ENCODE measurements around the gene ZNF507.

DNA sequence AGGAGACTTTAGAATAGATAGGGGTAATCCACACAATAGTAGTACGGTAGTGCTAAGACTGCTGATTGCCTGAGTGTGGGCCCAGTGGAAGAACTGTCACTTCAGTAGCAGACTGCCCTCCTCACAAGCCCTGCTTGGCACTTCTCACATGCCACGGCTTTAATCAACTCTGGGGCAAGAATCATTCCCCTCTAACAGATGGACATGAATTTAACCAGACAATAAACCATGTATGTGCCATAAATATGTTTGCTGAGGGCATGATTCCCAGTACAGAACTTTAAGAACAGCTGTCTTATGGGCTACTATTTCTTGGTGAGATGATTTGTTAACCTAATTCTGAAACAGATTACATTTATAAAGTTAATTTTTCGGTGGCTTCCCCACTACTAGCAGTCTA lies 82.1 kb downstream of the ZNF507 start:
- TF ChIP-seq, protein P1, sequence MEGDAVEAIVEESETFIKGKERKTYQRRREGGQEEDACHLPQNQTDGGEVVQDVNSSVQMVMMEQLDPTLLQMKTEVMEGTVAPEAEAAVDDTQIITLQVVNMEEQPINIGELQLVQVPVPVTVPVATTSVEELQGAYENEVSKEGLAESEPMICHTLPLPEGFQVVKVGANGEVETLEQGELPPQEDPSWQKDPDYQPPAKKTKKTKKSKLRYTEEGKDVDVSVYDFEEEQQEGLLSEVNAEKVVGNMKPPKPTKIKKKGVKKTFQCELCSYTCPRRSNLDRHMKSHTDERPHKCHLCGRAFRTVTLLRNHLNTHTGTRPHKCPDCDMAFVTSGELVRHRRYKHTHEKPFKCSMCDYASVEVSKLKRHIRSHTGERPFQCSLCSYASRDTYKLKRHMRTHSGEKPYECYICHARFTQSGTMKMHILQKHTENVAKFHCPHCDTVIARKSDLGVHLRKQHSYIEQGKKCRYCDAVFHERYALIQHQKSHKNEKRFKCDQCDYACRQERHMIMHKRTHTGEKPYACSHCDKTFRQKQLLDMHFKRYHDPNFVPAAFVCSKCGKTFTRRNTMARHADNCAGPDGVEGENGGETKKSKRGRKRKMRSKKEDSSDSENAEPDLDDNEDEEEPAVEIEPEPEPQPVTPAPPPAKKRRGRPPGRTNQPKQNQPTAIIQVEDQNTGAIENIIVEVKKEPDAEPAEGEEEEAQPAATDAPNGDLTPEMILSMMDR (IDR thresholded peaks at IDR 0.05): no peak
- no peak for TF ChIP-seq POLR2A (IDR thresholded peaks at IDR 0.05)

All from transverse colon (tissue), 3 donors.